ENCODE data around the gene TRPV6. TPM values are rescaled to one million over a fixed set of nuclear protein-coding genes. Genes with fewer than 3 reads are reported as not detected.

The TRPV6 gene
- total and polyA plus RNA-seq, 2 of the 4 experiments (the other 2 are of a cell fraction), result 0.03 TPM; not detected in 1

DNA sequence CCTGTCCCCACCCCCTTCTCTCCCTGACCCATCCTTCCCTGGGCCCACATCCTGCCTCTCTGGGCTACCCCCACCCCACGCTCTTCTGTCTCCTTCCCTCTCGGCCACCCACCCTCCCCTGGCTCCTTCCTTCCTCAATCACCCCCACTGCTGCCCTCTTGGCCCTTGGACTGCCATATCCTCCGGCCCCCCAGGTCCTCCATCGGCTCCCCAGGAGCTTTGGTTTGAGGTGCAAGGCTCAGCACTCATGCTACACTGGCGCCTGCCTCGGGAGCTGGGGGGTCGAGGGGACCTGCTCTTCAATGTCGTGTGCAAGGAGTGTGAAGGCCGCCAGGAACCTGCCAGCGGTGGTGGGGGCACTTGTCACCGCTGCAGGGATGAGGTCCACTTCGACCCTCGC is 19.8 kb downstream of the TRPV6 start:
- no peak overlapping the region for H3K14ac ChIP-seq (replicated peaks; ENCODE audit: low read depth, low read length)
- H4K5ac ChIP-seq (ENCODE audit: low read depth, low read length), result no peak overlapping the region
- no peak overlapping the region for H4K91ac ChIP-seq (ENCODE audit: insufficient read depth, low read depth, low read length)
- H3K4me3 ChIP-seq (ENCODE audit: insufficient read depth, low read depth, low read length), result no peak overlapping the region
- ChIA-PET POLR2A (ENCODE audit: unreplicated experiment) (no interaction called here), CTCF (no interaction called here)
- H3K4me1 ChIP-seq (ENCODE audit: control insufficient read depth, insufficient read depth, low read length), result no peaks in the 10 kb centered on the region
- H3K23ac ChIP-seq (ENCODE audit: low read depth, low read length), result no peak overlapping the region
- no TSS peak for BruUV-seq (replicated peaks)
- H2BK120ac ChIP-seq (ENCODE audit: low read depth, low read length), result no peak overlapping the region
- no peaks in the 10 kb centered on the region for H4K20me1 ChIP-seq (ENCODE audit: insufficient read depth, low read length)
- no peak overlapping the region for H2BK15ac ChIP-seq (ENCODE audit: low read depth, low read length)
- H2BK20ac ChIP-seq (ENCODE audit: low read depth, low read length), result no peak overlapping the region
- H2AK5ac ChIP-seq (ENCODE audit: low read depth, low read length), result no peak overlapping the region
- no peak for DNase-seq
- no peak overlapping the region for H3K4me2 ChIP-seq (ENCODE audit: low read depth, low read length)
- H3K18ac ChIP-seq (ENCODE audit: low read depth, low read length), result no peak overlapping the region
- H3K79me1 ChIP-seq (ENCODE audit: low read depth in 1 of 2, low read length in 2 of 2), result no peaks in the 10 kb centered on the region
- WGBS, 2 experiments (ENCODE audit: extremely low coverage in 2 of 2, insufficient read length in 1 of 2), result 29% methylated on average over 4 of the region's 13 CpGs; no CpG with 5 or more reads in 1 of the 2 experiments
- dilution Hi-C loops (cut with HindIII; ENCODE audit: low sequenced_read_pairs, unreplicated experiment), result no loop called here
- no peak overlapping the region for H3K9ac ChIP-seq (ENCODE audit: low read depth, low read length)
- H3K27me3 ChIP-seq (ENCODE audit: control insufficient read depth, insufficient read depth, low read length), result no peaks in the 10 kb centered on the region
- H3K9me1 ChIP-seq (ENCODE audit: insufficient read depth, low read length), result no peaks in the 10 kb centered on the region
- H2AFZ ChIP-seq (replicated peaks; ENCODE audit: low read length, poor library complexity), result no peak overlapping the region
- intact Hi-C loops (cut with micrococcal nuclease), result no loop called here
- no peak overlapping the region for H3K27ac ChIP-seq (ENCODE audit: insufficient read depth, low read length)
- in situ Hi-C loops (cut with MboI; ENCODE audit: low sequenced_read_pairs), result no loop called here
- ATAC-seq (ENCODE audit: low read depth), result no peak
- H2AK9ac ChIP-seq (replicated peaks; ENCODE audit: low read depth, low read length, poor library complexity), result no peak overlapping the region
- H3K36me3 ChIP-seq (ENCODE audit: control insufficient read depth, insufficient read depth, low read length), result no peaks in the 10 kb centered on the region
- no peak overlapping the region for H4K8ac ChIP-seq (ENCODE audit: low read depth in 2 of 2, low read length in 2 of 2)
- TF ChIP-seq CHD1 (IDR thresholded peaks at IDR 0.05; ENCODE audit: low read depth, low read length) (no peak), BHLHE40 (IDR thresholded peaks at IDR 0.05; ENCODE audit: low read depth, low read length) (no peak), RCOR1 (IDR thresholded peaks at IDR 0.05; ENCODE audit: insufficient replicate concordance, low read length) (no peak)
- H3K56ac ChIP-seq (ENCODE audit: extremely low read depth, insufficient read depth, low read length), result no peak overlapping the region
- no peak overlapping the region for H3K4ac ChIP-seq (ENCODE audit: low read depth, low read length)
- no peak overlapping the region for H2BK5ac ChIP-seq (ENCODE audit: low read depth, low read length, poor library complexity, severe bottlenecking)
- no peaks in the 10 kb centered on the region for H3K9me3 ChIP-seq (ENCODE audit: control insufficient read depth, insufficient read depth, low read length)
